Smooth muscle cell (in vitro differentiated cells): ENCODE measurements around the gene RIN3. TPM values are rescaled to one million over a fixed set of nuclear protein-coding genes. Genes with fewer than 3 reads are reported as not detected.

ENCODE experiments used
- DNase-seq: peaks from one replicate; lab custom pipeline; 2025; ENCODE audit not compliant: unreplicated experiment; lab: John Stamatoyannopoulos, UW
- H2AFZ ChIP-seq: fragments of 200-600 bp; sonication (generic); 2 replicates; pipeline ENCODE4 v1.6.0; 2016; ENCODE audit warnings: antibody characterized with exemption, low read depth, mild to moderate bottlenecking
- H3F3A ChIP-seq: fragments of 200-600 bp; sonication (generic); 2 replicates; pipeline ENCODE4 v1.6.0; 2017; ENCODE audit warnings: antibody characterized with exemption, low read depth
- H3K27ac ChIP-seq: fragments of 200-600 bp; sonication (generic); 2 replicates; pipeline ENCODE4 v1.5.1; 2016; ENCODE audit warnings: low read depth, mild to moderate bottlenecking
- H3K27me3 ChIP-seq: fragments of 200-600 bp; sonication (generic); 2 replicates; pipeline ENCODE4 v1.6.1; 2016; ENCODE audit warnings: low read depth, mild to moderate bottlenecking
- H3K36me3 ChIP-seq: fragments of 200-600 bp; sonication (generic); 2 replicates; pipeline ENCODE4 v1.5.1; 2016; ENCODE audit warnings: low read depth
- H3K4me1 ChIP-seq: fragments of 200-600 bp; sonication (generic); 2 replicates; pipeline ENCODE4 v1.5.1; 2016; ENCODE audit warnings: low read depth
- H3K4me2 ChIP-seq: fragments of 200-600 bp; sonication (generic); 2 replicates; pipeline ENCODE4 v1.6.0; 2016; ENCODE audit warnings: mild to moderate bottlenecking
- H3K4me3 ChIP-seq: fragments of 200-600 bp; sonication (generic); 2 replicates; pipeline ENCODE4 v1.5.1; 2016; ENCODE audit warnings: mild to moderate bottlenecking
- H3K79me2 ChIP-seq: fragments of 200-600 bp; sonication (generic); 2 replicates; pipeline ENCODE4 v1.6.0; 2016; ENCODE audit warnings: low read depth, mild to moderate bottlenecking
- H3K9ac ChIP-seq: fragments of 200-600 bp; sonication (generic); 2 replicates; pipeline ENCODE4 v1.6.0; 2016; ENCODE audit warnings: low read depth
- H3K9me3 ChIP-seq: fragments of 200-600 bp; sonication (generic); replicated peaks from 2 replicates; pipeline ENCODE4 v1.5.1; 2016; ENCODE audit warnings: low read depth
- H4K20me1 ChIP-seq: fragments of 200-600 bp; sonication (generic); 2 replicates; pipeline ENCODE4 v1.6.0; 2016; ENCODE audit warnings: low read depth
- CTCF ChIP-seq: fragments of 200-600 bp; sonication (generic); IDR thresholded peaks from 2 replicates; pipeline ENCODE4 v1.5.1; 2017; ENCODE audit warnings: borderline replicate concordance, mild to moderate bottlenecking, antibody characterized with exemption; ENCODE audit not compliant: insufficient read depth, poor library complexity, severe bottlenecking
- WGBS: methylation state at CpG from one replicate; pipeline ENCODE4 v1.1.7; 2016; ENCODE audit warnings: low lambda C conversion rate; 5-methylcytosine and 5-hydroxymethylcytosine counted together
- polyA plus RNA-seq: library from polyadenylated mRNA; unstranded; fragments of >200 nt; fragmentation: Nextera tagmentation; extraction: Ambion mirVana; gene quantifications from 2 replicates; pipeline ENCODE4 v1.2.1, GENCODE V29; 2016
- total RNA-seq: library from RNA; depleted of rRNA; stranded (reverse); fragments of >200 nt; gene quantifications from 2 replicates; pipeline ENCODE4 v1.2.3, GENCODE V29; 2014

The RIN3 gene
- total and polyA plus RNA-seq, 2 experiments from 2014 or later = 2.7 to 3.8 TPM

GRCh38 chr14:92512807-92513203, 776 bp upstream of the RIN3 start:
- H3K36me3 ChIP-seq = no peaks in the 10 kb centered on the region
- peak overlapping the region; percentile 99 for H3K4me2 ChIP-seq
- H3K9me3 ChIP-seq = no peaks in the 10 kb centered on the region
- no peak for DNase-seq
- H4K20me1 ChIP-seq = no peaks in the 10 kb centered on the region
- no peaks in the 10 kb centered on the region for H3F3A ChIP-seq
- H3K9ac ChIP-seq = no peak overlapping the region
- WGBS = 87% methylated on average over 9 of the region's 9 CpGs
- H3K27me3 ChIP-seq = peaks cover 4% of the 10 kb centered on the region
- no peak for TF ChIP-seq CTCF
- H2AFZ ChIP-seq = no peak overlapping the region
- H3K27ac ChIP-seq = peak overlapping the region; percentile 92
- H3K4me1 ChIP-seq = no peaks in the 10 kb centered on the region
- no peak overlapping the region for H3K4me3 ChIP-seq
- H3K79me2 ChIP-seq = no peaks in the 10 kb centered on the region

GRCh38 chr14:92513966-92514843, 624 bp downstream of the RIN3 start:
- Histone ChIP-seq H3K79me2 (no peaks in the 10 kb centered on the region), H3K27me3 (peaks cover 4% of the 10 kb centered on the region)
- DNase-seq = no peak

GRCh38 chr14:92514844-92515514, 1.4 kb downstream of the RIN3 start:
- no peak overlapping the region for H3K9ac ChIP-seq
- WGBS = 81% methylated on average over 15 of the region's 15 CpGs
- no peaks in the 10 kb centered on the region for H4K20me1 ChIP-seq
- TF ChIP-seq CTCF = no peak
- no peaks in the 10 kb centered on the region for H3K9me3 ChIP-seq
- H3K4me3 ChIP-seq = peak overlapping the region; percentile 75
- no peaks in the 10 kb centered on the region for H3F3A ChIP-seq
- H3K79me2 ChIP-seq = no peaks in the 10 kb centered on the region
- no peak overlapping the region for H2AFZ ChIP-seq
- no peaks in the 10 kb centered on the region for H3K4me1 ChIP-seq
- H3K27ac ChIP-seq = no peak overlapping the region
- no peak for DNase-seq
- no peaks in the 10 kb centered on the region for H3K36me3 ChIP-seq
- H3K27me3 ChIP-seq = peaks cover 4% of the 10 kb centered on the region
- H3K4me2 ChIP-seq = peak overlapping the region; percentile 99

More at GRCh38 chr14:92513966-92514843, 624 bp downstream of the RIN3 start:
- Histone ChIP-seq H3K9ac (peak overlapping the region; percentile 83), H3K4me2 (peak overlapping the region; percentile 99), H3K4me1 (no peaks in the 10 kb centered on the region), H3K4me3 (peak overlapping the region; percentile 75), H3K27ac (no peak overlapping the region), H3K9me3 (no peaks in the 10 kb centered on the region), H4K20me1 (no peaks in the 10 kb centered on the region), H2AFZ (peak overlapping the region; percentile 91), H3K36me3 (no peaks in the 10 kb centered on the region), H3F3A (no peaks in the 10 kb centered on the region)
- no peak for TF ChIP-seq CTCF
- WGBS = 14% methylated on average over 70 of the region's 81 CpGs
